Endothelial cell (in vitro differentiated cells): ENCODE data around the gene ADGB. TPM values are rescaled to one million over a fixed set of nuclear protein-coding genes. Genes with fewer than 3 reads are reported as not detected.

ENCODE experiments used
- DNase-seq: peaks from one replicate; pipeline ENCODE4 v3.0.0; 2021; ENCODE audit warnings: low spot score
- H3K27ac Mint-ChIP-seq: one replicate; pipeline ENCODE4 v1.8.0; 2021; ENCODE audit warnings: mixed read lengths, inconsistent platforms; ENCODE audit not compliant: unreplicated experiment
- H3K27me3 Mint-ChIP-seq: one replicate; pipeline ENCODE4 v1.8.0; 2021; ENCODE audit warnings: mild to moderate bottlenecking, moderate library complexity, mixed read lengths, inconsistent platforms; ENCODE audit not compliant: unreplicated experiment
- H3K36me3 Mint-ChIP-seq: one replicate; pipeline ENCODE4 v1.8.0; 2021; ENCODE audit warnings: mild to moderate bottlenecking, low read depth, mixed read lengths, inconsistent platforms; ENCODE audit not compliant: unreplicated experiment
- H3K4me1 Mint-ChIP-seq: one replicate; pipeline ENCODE4 v1.8.0; 2021; ENCODE audit warnings: mild to moderate bottlenecking, mixed read lengths, inconsistent platforms; ENCODE audit not compliant: unreplicated experiment
- H3K4me3 Mint-ChIP-seq: one replicate; pipeline ENCODE4 v1.8.0; 2021; ENCODE audit warnings: mild to moderate bottlenecking, mixed read lengths, inconsistent platforms; ENCODE audit not compliant: unreplicated experiment
- H3K9me3 Mint-ChIP-seq: one replicate; pipeline ENCODE4 v1.8.0; 2021; ENCODE audit warnings: mixed read lengths, inconsistent platforms; ENCODE audit not compliant: unreplicated experiment
- CTCF ChIP-seq: fragments of 200-600 bp; sonication (generic); IDR thresholded peaks from one replicate; pipeline ENCODE4 v1.5.0; 2021; ENCODE audit warnings: antibody characterized with exemption; ENCODE audit not compliant: unreplicated experiment
- total RNA-seq: library from RNA; stranded (reverse); fragmentation: NEBNext Ultra II Directional; extraction: Animal tissue kit (Norgen Biotek cat#: 25700); gene quantifications from one replicate; pipeline ENCODE4 v1.2.1, GENCODE V29; 2021; ENCODE audit not compliant: unreplicated experiment

Gene ADGB
- total RNA-seq, 1 donor from 2014 or later, result not detected

GRCh38 chr6:146864300-146864699, 265.5 kb downstream of the ADGB start:
- Mint-ChIP-seq H3K36me3 (no peaks in the 10 kb centered on the region), H3K4me3 (no peak overlapping the region), H3K27me3 (no peaks in the 10 kb centered on the region), H3K4me1 (no peaks in the 10 kb centered on the region), H3K9me3 (no peaks in the 10 kb centered on the region), H3K27ac (no peak overlapping the region)
- DNase-seq, result no peak
- no peak for TF ChIP-seq CTCF

- no peaks in the 10 kb centered on the region for H3K9me3 Mint-ChIP-seq
- H3K36me3 Mint-ChIP-seq, result no peaks in the 10 kb centered on the region
- H3K27ac Mint-ChIP-seq, result no peak overlapping the region
- H3K4me1 Mint-ChIP-seq, result no peaks in the 10 kb centered on the region
- H3K4me3 Mint-ChIP-seq, result no peak overlapping the region
- H3K27me3 Mint-ChIP-seq, result no peaks in the 10 kb centered on the region
- TF ChIP-seq CTCF, result no peak
- no peak for DNase-seq
Observed at GRCh38 chr6:146864885-146865284, 266.1 kb downstream of the ADGB start.

Other genes with a start within 250 kb of the ADGB start
- 37.0 TPM for gene RAB32, start 55.1 kb upstream of the ADGB start, total RNA-seq